Measurements from ENCODE around the gene ELOVL6. TPM values are rescaled to one million over a fixed set of nuclear protein-coding genes. Genes with fewer than 3 reads are reported as not detected.

ELOVL6 gene
- total and polyA plus RNA-seq, 7 donors, result 1.2 to 43.6 (median 4.7) TPM

- Histone ChIP-seq H3K4me1 (no peaks in the 10 kb centered on the region), H3K27ac (no peak overlapping the region), H3K27me3 (no peaks in the 10 kb centered on the region), H3K36me3 (no peaks in the 10 kb centered on the region), H3K9me3 (no peaks in the 10 kb centered on the region), H3K4me3 (no peak overlapping the region)
- no peak for DNase-seq
- intact Hi-C loops (cut with DNase I), result no loop called here
- 96 to 98% methylated on average over 6 of the region's 6 CpGs for WGBS, 2 donors
- TF ChIP-seq CTCF (IDR thresholded peaks at IDR 0.05), result no peak
- TF ChIP-seq POLR2AphosphoS5 (IDR thresholded peaks at IDR 0.05), result no peak
- no peak for TF ChIP-seq POLR2A (IDR thresholded peaks at IDR 0.05)
- TF ChIP-seq EP300 (IDR thresholded peaks at IDR 0.05), result no peak
Measured at GRCh38 chr4:110120506-110120905, 77.9 kb downstream of the ELOVL6 start.

GRCh38 chr4:110119880-110120279, 78.5 kb downstream of the ELOVL6 start:
- no peak for DNase-seq
- intact Hi-C loops (cut with DNase I), result no loop called here
- Histone ChIP-seq H3K4me3 (no peak overlapping the region), H3K9me3 (no peaks in the 10 kb centered on the region), H3K27ac (no peak overlapping the region), H3K4me1 (no peaks in the 10 kb centered on the region), H3K27me3 (no peaks in the 10 kb centered on the region), H3K36me3 (no peaks in the 10 kb centered on the region)
- no peak for TF ChIP-seq POLR2A (IDR thresholded peaks at IDR 0.05)
- no peak for TF ChIP-seq EP300 (IDR thresholded peaks at IDR 0.05)
- TF ChIP-seq POLR2AphosphoS5 (IDR thresholded peaks at IDR 0.05), result no peak
- TF ChIP-seq CTCF (IDR thresholded peaks at IDR 0.05), result no peak
- WGBS, 2 donors, result 80 to 91% methylated on average over 1 of the region's 1 CpG

DNA sequence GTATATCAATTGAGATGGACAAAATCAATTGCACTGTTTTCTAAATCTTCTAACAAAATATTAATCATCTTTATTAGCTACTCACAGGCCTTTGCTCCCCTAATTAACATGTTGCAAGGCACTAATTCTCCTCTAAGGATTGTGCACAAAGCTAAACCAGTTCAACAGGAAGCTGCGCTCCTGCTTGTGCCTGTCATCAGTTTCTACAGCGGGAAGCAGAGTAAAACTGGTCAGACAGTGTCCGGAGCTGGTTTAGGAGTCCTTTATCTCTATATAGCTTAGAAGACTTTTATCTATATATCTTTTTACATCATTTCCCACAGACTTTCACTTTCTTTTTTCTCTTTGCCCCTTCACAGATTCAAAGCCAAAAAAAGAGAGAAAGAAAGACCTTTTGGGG, 79.1 kb downstream of the ELOVL6 start:
- Histone ChIP-seq H3K4me3 (no peak overlapping the region), H3K4me1 (no peaks in the 10 kb centered on the region), H3K36me3 (no peaks in the 10 kb centered on the region), H3K27ac (no peak overlapping the region), H3K9me3 (no peaks in the 10 kb centered on the region), H3K27me3 (no peaks in the 10 kb centered on the region)
- DNase-seq, result no peak
- TF ChIP-seq POLR2A (IDR thresholded peaks at IDR 0.05) (no peak), CTCF (IDR thresholded peaks at IDR 0.05) (no peak), EP300 (IDR thresholded peaks at IDR 0.05) (no peak), POLR2AphosphoS5 (IDR thresholded peaks at IDR 0.05) (no peak)
- intact Hi-C loops (cut with DNase I), result no loop called here
- 15 to 35% methylated on average over 3 of the region's 3 CpGs for WGBS, 2 donors

DNA sequence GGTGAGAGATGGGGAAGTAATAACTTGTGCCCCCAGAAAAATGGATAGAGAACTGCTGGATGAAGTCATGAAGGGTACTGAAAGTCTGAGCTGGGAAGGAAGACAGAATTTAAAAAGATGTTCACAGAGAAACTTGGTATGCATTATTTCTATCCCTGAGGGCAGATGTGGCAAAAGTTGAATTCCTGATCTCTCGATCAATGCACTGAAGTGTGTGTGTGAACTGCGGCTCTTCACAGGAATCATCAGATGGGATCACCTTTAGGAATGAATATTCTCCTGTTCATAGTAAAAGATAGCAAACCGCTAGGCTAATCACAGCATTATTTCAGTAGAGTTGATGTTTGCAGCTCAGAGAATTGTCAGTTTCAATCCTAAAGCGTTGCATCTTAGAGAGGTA, 86.4 kb downstream of the ELOVL6 start:
- Histone ChIP-seq H3K27me3 (no peaks in the 10 kb centered on the region), H3K4me1 (no peaks in the 10 kb centered on the region), H3K4me3 (no peak overlapping the region), H3K36me3 (no peaks in the 10 kb centered on the region), H3K27ac (no peak overlapping the region), H3K9me3 (no peaks in the 10 kb centered on the region)
- intact Hi-C loops (cut with DNase I), result no loop called here
- no peak for DNase-seq
- TF ChIP-seq EP300 (IDR thresholded peaks at IDR 0.05) (no peak), POLR2AphosphoS5 (IDR thresholded peaks at IDR 0.05) (no peak), CTCF (IDR thresholded peaks at IDR 0.05) (no peak), POLR2A (IDR thresholded peaks at IDR 0.05) (no peak)
- 97 to 98% methylated on average over 4 of the region's 4 CpGs for WGBS, 2 donors

- WGBS, 2 donors, result 95 to 97% methylated on average over 3 of the region's 3 CpGs
- Histone ChIP-seq H3K9me3 (no peaks in the 10 kb centered on the region), H3K27ac (no peak overlapping the region), H3K36me3 (no peaks in the 10 kb centered on the region), H3K4me3 (no peak overlapping the region), H3K4me1 (no peaks in the 10 kb centered on the region), H3K27me3 (no peaks in the 10 kb centered on the region)
- TF ChIP-seq CTCF (IDR thresholded peaks at IDR 0.05) (no peak), POLR2AphosphoS5 (IDR thresholded peaks at IDR 0.05) (no peak), EP300 (IDR thresholded peaks at IDR 0.05) (no peak), POLR2A (IDR thresholded peaks at IDR 0.05) (no peak)
- DNase-seq, result no peak
- intact Hi-C loops (cut with DNase I), result no loop called here
Measured at GRCh38 chr4:110109455-110109854, 89.0 kb downstream of the ELOVL6 start.
